HepG2 (cell line): ENCODE data around the gene SHC1. TPM values are rescaled to one million over a fixed set of nuclear protein-coding genes. Genes with fewer than 3 reads are reported as not detected.

Experiments
- ATAD3A ChIP-seq: sonication (generic); formaldehyde crosslinking; IDR thresholded peaks from 2 replicates; pipeline ENCODE4 v1.4.0; 2020; ENCODE audit warnings: missing genetic modification reagents
- CBX2 ChIP-seq, 2 experiments: fragments of 200-600 bp in 1 of 2; sonication (generic); formaldehyde crosslinking in 1 of 2; IDR thresholded peaks; 2 replicates each; pipeline versions ENCODE4 v1.7.0 to v1.8.1; 2018 to 2022; ENCODE audit warnings: low read depth in 2 of 2, low read length in 1 of 2, mild to moderate bottlenecking in 1 of 2, missing genetic modification reagents in 1 of 2
- KAT2B ChIP-seq: fragments of 150-350 bp; IDR thresholded peaks from 2 replicates; pipeline ENCODE4 v1.6.1; 2014; ENCODE audit warnings: low read depth, low read length, borderline replicate concordance
- KLF16 ChIP-seq, 2 experiments: sonication (generic) in 1 of 2; formaldehyde crosslinking in 1 of 2; IDR thresholded peaks; 2 replicates each; pipeline versions ENCODE4 v1.6.1 to v1.8.0; 2016 to 2023; ENCODE audit warnings: missing genetic modification reagents in 2 of 2, missing compliant biosample characterization in 1 of 2
- NR2F1 ChIP-seq, 2 experiments: fragments of 450-650 bp in 1 of 2; formaldehyde crosslinking in 1 of 2; IDR thresholded peaks; 2 replicates each; pipeline versions ENCODE4 v1.5.0 to v1.6.1; 2016 to 2020; ENCODE audit warnings: mild to moderate bottlenecking in 1 of 2, missing compliant biosample characterization in 1 of 2, missing genetic modification reagents in 1 of 2, moderate library complexity in 1 of 2
- PHF21A ChIP-seq: sonication (generic); formaldehyde crosslinking; IDR thresholded peaks from 2 replicates; pipeline ENCODE4 v1.5.0; 2020; ENCODE audit warnings: mild to moderate bottlenecking, missing genetic modification reagents
- PPARG ChIP-seq: conservative IDR thresholded peaks from 2 replicates; pipeline ENCODE4 v1.6.1; 2016; ENCODE audit warnings: missing biosample characterization, missing genetic modification reagents
- RAD51 ChIP-seq: fragments of 450-650 bp; IDR thresholded peaks from 2 replicates; pipeline ENCODE4 v1.6.1; 2016; ENCODE audit warnings: borderline replicate concordance
- SMAD1 ChIP-seq: sonication (generic); formaldehyde crosslinking; IDR thresholded peaks from 2 replicates; pipeline ENCODE4 v1.4.0; 2020; ENCODE audit warnings: missing genetic modification reagents, low read depth, mild to moderate bottlenecking, borderline replicate concordance
- STAT6 ChIP-seq: sonication (generic); formaldehyde crosslinking; IDR thresholded peaks from 2 replicates; pipeline ENCODE4 v1.4.0; 2020; ENCODE audit warnings: missing genetic modification reagents, mild to moderate bottlenecking, borderline replicate concordance
- ZFP36L1 ChIP-seq: sonication (generic); formaldehyde crosslinking; IDR thresholded peaks from 2 replicates; pipeline ENCODE4 v1.8.0; 2022; ENCODE audit warnings: mild to moderate bottlenecking, missing genetic modification reagents, moderate library complexity
- ZFY ChIP-seq: sonication (generic); formaldehyde crosslinking; IDR thresholded peaks from 2 replicates; pipeline ENCODE4 v1.4.0; 2020; ENCODE audit warnings: missing genetic modification reagents
- ZNF326 ChIP-seq: sonication (generic); formaldehyde crosslinking; IDR thresholded peaks from 2 replicates; pipeline ENCODE4 v1.4.0; 2020; ENCODE audit warnings: missing genetic modification reagents, borderline replicate concordance
- ZNF501 ChIP-seq: sonication (generic); formaldehyde crosslinking; IDR thresholded peaks from 2 replicates; pipeline ENCODE4 v1.5.1; 2020; ENCODE audit warnings: mild to moderate bottlenecking, moderate library complexity, missing genetic modification reagents
- ZNF550 ChIP-seq: sonication (generic); formaldehyde crosslinking; IDR thresholded peaks from 2 replicates; pipeline ENCODE4 v1.4.0; 2020; ENCODE audit warnings: mild to moderate bottlenecking, missing genetic modification reagents, borderline replicate concordance
- ZNF570 ChIP-seq: sonication (generic); formaldehyde crosslinking; IDR thresholded peaks from 2 replicates; pipeline ENCODE4 v1.4.0; 2020; ENCODE audit warnings: mild to moderate bottlenecking, missing genetic modification reagents, borderline replicate concordance
- ZNF589 ChIP-seq: sonication (generic); formaldehyde crosslinking; conservative IDR thresholded peaks from 2 replicates; pipeline ENCODE4 v1.8.0; 2022; ENCODE audit warnings: mild to moderate bottlenecking, moderate library complexity, missing genetic modification reagents
- ZNF740 ChIP-seq: sonication (generic); formaldehyde crosslinking; IDR thresholded peaks from 2 replicates; pipeline ENCODE4 v1.4.0; 2020; ENCODE audit warnings: missing genetic modification reagents
- ZNF746 ChIP-seq: sonication (generic); formaldehyde crosslinking; IDR thresholded peaks from 2 replicates; pipeline ENCODE4 v1.8.0; 2022; ENCODE audit warnings: mild to moderate bottlenecking, missing genetic modification reagents
- ZNF749 ChIP-seq: sonication (generic); formaldehyde crosslinking; IDR thresholded peaks from 2 replicates; pipeline ENCODE4 v1.8.0; 2022; ENCODE audit warnings: mild to moderate bottlenecking, missing genetic modification reagents, moderate library complexity, borderline replicate concordance
- polyA plus RNA-seq, 8 experiments: library from polyadenylated mRNA; depleted of rRNA in 3 of 8; stranded (reverse) in 7 of 8; unstranded in 1 of 8; fragments of >200 nt; fragmentation: Illumina TruSeq in 4 of 8; extraction: Trizol in 4 of 8; gene quantifications; 2 replicates each; pipeline versions ENCODE4 v1.2.1 to v1.2.3, GENCODE V29; 2011 to 2016; ENCODE audit warnings: low read depth in 4 of 8, missing spikeins in 1 of 8, mixed read lengths in 1 of 8; ENCODE audit not compliant: insufficient read depth in 1 of 8
- total RNA-seq, 5 experiments: library from RNA; depleted of rRNA; stranded (reverse); fragments of >200 nt; fragmentation: Illumina TruSeq; extraction: Trizol; gene quantifications; 2 replicates each; pipeline ENCODE4 v1.2.3, GENCODE V29; 2016; ENCODE audit warnings: low read depth in 1 of 5
- TF ChIP-seq, protein P1 (sequence below): IDR thresholded peaks from 2 replicates; pipeline ENCODE4 v1.6.1; 2016
- TF ChIP-seq, protein P2 (sequence below): sonication (generic); formaldehyde crosslinking; IDR thresholded peaks from 2 replicates; pipeline ENCODE4 v1.8.0; 2022; ENCODE audit warnings: mild to moderate bottlenecking, missing genetic modification reagents, borderline replicate concordance

The SHC1 gene
- total and polyA plus RNA-seq, 2 of the 13 experiments (the other 11 are each of a cell fraction or from before 2014, with no cell fraction given) = 52.0 to 137 TPM

- TF ChIP-seq, protein P1, sequence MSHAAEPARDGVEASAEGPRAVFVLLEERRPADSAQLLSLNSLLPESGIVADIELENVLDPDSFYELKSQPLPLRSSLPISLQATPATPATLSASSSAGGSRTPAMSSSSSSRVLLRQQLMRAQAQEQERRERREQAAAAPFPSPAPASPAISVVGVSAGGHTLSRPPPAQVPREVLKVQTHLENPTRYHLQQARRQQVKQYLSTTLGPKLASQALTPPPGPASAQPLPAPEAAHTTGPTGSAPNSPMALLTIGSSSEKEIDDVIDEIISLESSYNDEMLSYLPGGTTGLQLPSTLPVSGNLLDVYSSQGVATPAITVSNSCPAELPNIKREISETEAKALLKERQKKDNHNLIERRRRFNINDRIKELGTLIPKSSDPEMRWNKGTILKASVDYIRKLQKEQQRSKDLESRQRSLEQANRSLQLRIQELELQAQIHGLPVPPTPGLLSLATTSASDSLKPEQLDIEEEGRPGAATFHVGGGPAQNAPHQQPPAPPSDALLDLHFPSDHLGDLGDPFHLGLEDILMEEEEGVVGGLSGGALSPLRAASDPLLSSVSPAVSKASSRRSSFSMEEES (CRISPR knock-in tag) = no peak
- TF ChIP-seq PPARG (CRISPR knock-in tag) (peak; percentile 84), ZNF550 (CRISPR knock-in tag) (no peak), ZFP36L1 (CRISPR knock-in tag) (no peak; the same call in 1 of the 2 replicates), SMAD1 (no peak), ZNF570 (CRISPR knock-in tag) (no peak), ZNF589 (CRISPR knock-in tag) (no peak), NR2F1 (CRISPR knock-in tag; IDR thresholded peaks at IDR 0.05) (peak in 1 of 2 experiments; percentile 57; a peak in 2 of 4 replicates), ZNF501 (CRISPR knock-in tag) (peak; percentile 70; the same call in 1 of the 2 replicates), ZNF326 (CRISPR knock-in tag) (no peak), STAT6 (no peak), ZNF749 (0 out of 2 replicates have a peak, but pooled peaks have one; percentile 29), PHF21A (CRISPR knock-in tag) (peak; percentile 95), RAD51 (no peak), ZNF746 (CRISPR knock-in tag) (peak; percentile 53; the same call in 1 of the 2 replicates), KLF16 (CRISPR knock-in tag; IDR thresholded peaks at IDR 0.05) (no peak; a peak in 1 of 4 replicates), CBX2 (IDR thresholded peaks at IDR 0.05; ENCODE audit: low read depth, low read length) (no peak), CBX2 (CRISPR knock-in tag; IDR thresholded peaks at IDR 0.05; ENCODE audit: low read depth) (no peak), ZNF740 (CRISPR knock-in tag) (no peak), ATAD3A (no peak), ZFY (peak; percentile 57; the same call in 1 of the 2 replicates), KAT2B (no peak)
- TF ChIP-seq, protein P2, sequence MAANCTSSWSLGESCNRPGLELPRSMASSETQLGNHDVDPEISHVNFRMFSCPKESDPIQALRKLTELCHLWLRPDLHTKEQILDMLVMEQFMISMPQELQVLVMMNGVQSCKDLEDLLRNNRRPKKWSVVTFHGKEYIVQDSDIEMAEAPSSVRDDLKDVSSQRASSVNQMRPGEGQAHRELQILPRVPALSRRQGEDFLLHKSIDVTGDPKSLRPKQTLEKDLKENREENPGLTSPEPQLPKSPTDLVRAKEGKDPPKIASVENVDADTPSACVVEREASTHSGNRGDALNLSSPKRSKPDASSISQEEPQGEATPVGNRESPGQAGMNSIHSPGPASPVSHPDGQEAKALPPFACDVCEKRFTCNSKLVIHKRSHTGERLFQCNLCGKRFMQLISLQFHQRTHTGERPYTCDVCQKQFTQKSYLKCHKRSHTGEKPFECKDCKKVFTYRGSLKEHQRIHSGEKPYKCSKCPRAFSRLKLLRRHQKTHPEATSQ = no peak
Measured at GRCh38 chr1:154944401-154945159, 26.0 kb downstream of the SHC1 start (continued).
